HCT116 (cell line): ENCODE data around the gene NEO1. TPM values are rescaled to one million over a fixed set of nuclear protein-coding genes. Genes with fewer than 3 reads are reported as not detected.

ENCODE experiments used
- ATAC-seq: fragments of 200-7000 bp; cut with Tn5 transposase; 2 replicates; pipeline ENCODE4 v1.9.1; 2020; ENCODE audit warnings: mild to moderate bottlenecking, moderate library complexity
- BruUV-seq: library from RNA; stranded (reverse); fragments of 400-500 nt; replicated peaks from 2 replicates; lab custom pipeline; 2021; lab: Mats Ljungman, UMichigan
- CTCF ChIA-PET: fragments of 300-600 bp; sonication (Branson Sonifier 250); formaldehyde crosslinking; loops from one replicate; lab custom pipeline; 2021; ENCODE audit warnings: antibody characterized with exemption; lab: Charles Lee
- POLR2A ChIA-PET: fragments of 300-600, 350-600 bp; sonication (Branson Sonifier 250); formaldehyde crosslinking; loops from one replicate; lab custom pipeline; 2021; ENCODE audit warnings: antibody characterized with exemption; lab: Charles Lee
- RAD21 ChIA-PET, 2 experiments: fragments of 300-600 bp; sonication (Branson Sonifier 250); formaldehyde crosslinking; loops; one replicate each; lab custom pipeline; 2023; ENCODE audit warnings: low total read pairs in 2 of 2; ENCODE audit not compliant: uncharacterized antibody in 2 of 2, unreplicated experiment in 2 of 2, low non-redundant PET in 1 of 2; lab: Charles Lee
- DNase-seq: peaks from one replicate; pipeline ENCODE4 v3.0.0-alpha.2; 2010; ENCODE audit warnings: low read depth, low spot score
- H2AFZ ChIP-seq: fragments of 200-600 bp; shearing (Covaris generic), sonication (generic); 2 replicates; pipeline ENCODE4 v1.6.1; 2017; ENCODE audit warnings: low read depth, mixed run types, mixed read lengths, antibody characterized with exemption, low read length; ENCODE audit not compliant: poor library complexity, severe bottlenecking
- H3K27ac ChIP-seq: 2 replicates; pipeline ENCODE4 v1.5.1; 2012; ENCODE audit warnings: low read depth, low read length
- H3K27me3 ChIP-seq: fragments of 200-600 bp; sonication (generic); 2 replicates; pipeline ENCODE4 v1.6.1; 2016; ENCODE audit warnings: mixed run types, low read length, mixed read lengths; ENCODE audit not compliant: insufficient read depth
- H3K36me3 ChIP-seq, 2 experiments: fragments of 200-500 bp in 1 of 2; fragments of 200-600 bp in 1 of 2; sonication (Bioruptor generic) in 1 of 2; sonication (generic) in 1 of 2; 2 replicates each; pipeline versions ENCODE4 v1.5.1 to v1.6.1; 2014 to 2016; ENCODE audit warnings: low read length in 2 of 2, inconsistent platforms in 1 of 2, mixed read lengths in 1 of 2, mixed run types in 1 of 2; ENCODE audit not compliant: insufficient read depth in 2 of 2, control insufficient read depth in 1 of 2
- H3K4me1 ChIP-seq, 2 experiments: fragments of 200-600 bp in 1 of 2; sonication (generic) in 1 of 2; 2 replicates each; pipeline versions ENCODE4 v1.5.1 to v1.6.1; 2012 to 2017; ENCODE audit warnings: low read length in 2 of 2, inconsistent platforms in 1 of 2, mild to moderate bottlenecking in 1 of 2, mixed read lengths in 1 of 2, mixed run types in 1 of 2, moderate library complexity in 1 of 2; ENCODE audit not compliant: insufficient read depth in 2 of 2, control insufficient read depth in 1 of 2
- H3K4me2 ChIP-seq: fragments of 200-600 bp; sonication (generic); 2 replicates; pipeline ENCODE4 v1.6.1; 2017; ENCODE audit warnings: mixed run types, low read length, mixed read lengths
- H3K4me3 ChIP-seq, 2 experiments: fragments of 200-600 bp in 1 of 2; sonication (generic) in 1 of 2; replicated peaks in 1 of 2; 2 replicates each; pipeline ENCODE4 v1.5.1; 2011 to 2016; ENCODE audit warnings: low read length in 2 of 2, control low read depth in 1 of 2, low read depth in 1 of 2, mild to moderate bottlenecking in 1 of 2, mixed read lengths in 1 of 2, mixed run types in 1 of 2
- H3K79me2 ChIP-seq: fragments of 200-600 bp; sonication (generic); 2 replicates; pipeline ENCODE4 v1.6.1; 2017; ENCODE audit warnings: mild to moderate bottlenecking, mixed run types, low read length, moderate library complexity, mixed read lengths; ENCODE audit not compliant: insufficient read depth
- H3K9ac ChIP-seq: fragments of 200-600 bp; sonication (generic); 2 replicates; pipeline ENCODE4 v1.6.1; 2016; ENCODE audit warnings: low read length, mixed read lengths
- H3K9me2 ChIP-seq: fragments of 200-600 bp; sonication (generic), shearing (Covaris generic); 2 replicates; pipeline ENCODE4 v1.6.1; 2017; ENCODE audit warnings: mixed run types, mild to moderate bottlenecking, moderate library complexity; ENCODE audit not compliant: insufficient read depth
- H3K9me3 ChIP-seq, 2 experiments: fragments of 200-500 bp in 1 of 2; fragments of 200-600 bp in 1 of 2; sonication (Bioruptor generic) in 1 of 2; sonication (generic) in 1 of 2; 2 replicates each; pipeline ENCODE4 v1.6.1; 2014 to 2017; ENCODE audit warnings: low read length in 2 of 2, mixed read lengths in 2 of 2, inconsistent platforms in 1 of 2, low read depth in 1 of 2, mild to moderate bottlenecking in 1 of 2, mixed run types in 1 of 2, moderate library complexity in 1 of 2; ENCODE audit not compliant: control insufficient read depth in 1 of 2, insufficient read depth in 1 of 2
- H4K20me1 ChIP-seq: fragments of 200-600 bp; sonication (generic), shearing (Covaris generic); 2 replicates; pipeline ENCODE4 v1.6.1; 2017; ENCODE audit warnings: mixed run types, mild to moderate bottlenecking, moderate library complexity; ENCODE audit not compliant: insufficient read depth
- CBX3 ChIP-seq: IDR thresholded peaks from 2 replicates; pipeline ENCODE4 v1.6.1; 2012; ENCODE audit warnings: low read depth
- EGR1 ChIP-seq: IDR thresholded peaks from 2 replicates; pipeline ENCODE4 v1.6.1; 2012; ENCODE audit warnings: low read depth
- ELF1 ChIP-seq: IDR thresholded peaks from 2 replicates; pipeline ENCODE4 v1.6.1; 2012; ENCODE audit warnings: low read depth, borderline replicate concordance
- EZH2 ChIP-seq: fragments of 200-600 bp; sonication (generic); IDR thresholded peaks from 2 replicates; pipeline ENCODE4 v1.6.1; 2017; ENCODE audit warnings: antibody characterized with exemption, mixed run types
- EZH2phosphoT487 ChIP-seq: fragments of 200-600 bp; IDR thresholded peaks from 2 replicates; pipeline ENCODE4 v1.6.1; 2018; ENCODE audit warnings: antibody characterized with exemption, borderline replicate concordance
- JUND ChIP-seq: IDR thresholded peaks from 2 replicates; pipeline ENCODE4 v1.6.1; 2012
- POLR2A ChIP-seq: IDR thresholded peaks from 2 replicates; pipeline ENCODE4 v1.7.0; 2011; ENCODE audit warnings: borderline replicate concordance; ENCODE audit not compliant: insufficient read depth, insufficient read length; ENCODE audit errors: extremely low read depth
- POLR2AphosphoS5 ChIP-seq: IDR thresholded peaks from 2 replicates; pipeline ENCODE4 v1.6.1; 2011; ENCODE audit warnings: mild to moderate bottlenecking, low read depth, low read length, moderate library complexity
- RAD21 ChIP-seq: IDR thresholded peaks from 2 replicates; pipeline ENCODE4 v1.6.1; 2012; ENCODE audit warnings: low read depth, mild to moderate bottlenecking
- REST ChIP-seq: IDR thresholded peaks from 2 replicates; pipeline ENCODE4 v1.6.1; 2012; ENCODE audit warnings: low read depth
- SIN3A ChIP-seq: IDR thresholded peaks from 2 replicates; pipeline ENCODE4 v1.6.1; 2012; ENCODE audit warnings: low read depth
- SRF ChIP-seq: IDR thresholded peaks from 2 replicates; pipeline ENCODE4 v1.6.1; 2012; ENCODE audit warnings: low read depth
- TCF7L2 ChIP-seq: IDR thresholded peaks from 2 replicates; pipeline ENCODE4 v1.7.0; 2011; ENCODE audit warnings: borderline replicate concordance, inconsistent platforms; ENCODE audit not compliant: insufficient read depth, insufficient read length; ENCODE audit errors: extremely low read depth
- YY1 ChIP-seq: IDR thresholded peaks from 2 replicates; pipeline ENCODE4 v1.6.1; 2011; ENCODE audit warnings: low read length, low read depth, moderate library complexity, mild to moderate bottlenecking; ENCODE audit not compliant: insufficient replicate concordance; ENCODE audit errors: extremely low read depth
- ZBTB33 ChIP-seq: IDR thresholded peaks from 2 replicates; pipeline ENCODE4 v1.6.1; 2011; ENCODE audit warnings: mild to moderate bottlenecking, low read length, moderate library complexity; ENCODE audit not compliant: insufficient replicate concordance; ENCODE audit errors: extremely low read depth
- ZFX ChIP-seq: fragments of 450-650 bp; IDR thresholded peaks from 2 replicates; pipeline ENCODE4 v1.6.1; 2017
- intact Hi-C: fragments of 100-400 bp; cut with micrococcal nuclease; formaldehyde crosslinking; loops from 2 replicates; pipeline ENCODE4 v1.10.0; 2022
- total RNA-seq: library from RNA; stranded (reverse); gene quantifications from one replicate; pipeline ENCODE4 v1.2.1, GENCODE V29; 2021; ENCODE audit not compliant: unreplicated experiment

The NEO1 gene
- total RNA-seq, 1 experiment from 2014 or later: 30.0 TPM

GRCh38 chr15:73033611-73034010 lies 18.7 kb upstream of the NEO1 start:
- ATAC-seq (no peak), DNase-seq (no peak)
- Histone ChIP-seq H3K36me3 (no peaks in the 10 kb centered on the region), H2AFZ (no peak overlapping the region), H3K27ac (no peak overlapping the region), H3K9me3 (no peaks in the 10 kb centered on the region), H3K4me2 (no peak overlapping the region), H3K9me2 (no peaks in the 10 kb centered on the region), H3K4me3 (no peak overlapping the region), H4K20me1 (no peaks in the 10 kb centered on the region), H3K4me1 (no peaks in the 10 kb centered on the region), H3K79me2 (no peaks in the 10 kb centered on the region), H3K9ac (no peak overlapping the region), H3K27me3 (peaks cover 24% of the 10 kb centered on the region)
- BruUV-seq: no TSS peak
- TF ChIP-seq POLR2A (no peak), REST (no peak), ZBTB33 (no peak), EZH2phosphoT487 (no peak), RAD21 (no peak), EZH2 (no peak), EGR1 (no peak), SIN3A (no peak), POLR2AphosphoS5 (no peak), ZFX (no peak), TCF7L2 (no peak), JUND (no peak), SRF (no peak), CBX3 (no peak), ELF1 (no peak), YY1 (no peak)
- CTCF ChIA-PET: no interaction called here
- RAD21 ChIA-PET: no interaction called here
- intact Hi-C loops: no loop called here
- POLR2A ChIA-PET: no interaction called here
